ENCODE measurements around the gene TFEB. TPM values are rescaled to one million over a fixed set of nuclear protein-coding genes. Genes with fewer than 3 reads are reported as not detected.

Gene TFEB
- total and polyA plus RNA-seq, 4 donors = 1.1 to 6.2 (median 3.8) TPM

GRCh38 chr6:41757931-41758640, 22.7 kb upstream of the TFEB start:
- Histone ChIP-seq H3K9me3 (ENCODE audit: control insufficient read depth in 4 of 4, low read length in 3 of 4) (no peaks in the 10 kb centered on the region), H3K4me1 (ENCODE audit: control insufficient read depth in 4 of 4, insufficient read depth in 4 of 4, low read length in 3 of 4) (no peaks in the 10 kb centered on the region), H3K9ac (ENCODE audit: low read depth in 1 of 2, low read length in 2 of 2) (no peak overlapping the region), H3K27ac (ENCODE audit: low read depth in 1 of 2, low read length in 2 of 2) (no peak overlapping the region), H3K36me3 (ENCODE audit: control insufficient read depth in 4 of 4, insufficient read depth in 3 of 4, low read depth in 1 of 4, low read length in 3 of 4) (no peaks in the 10 kb centered on the region), H3K27me3 (ENCODE audit: control insufficient read depth in 4 of 4, insufficient read depth in 4 of 4, low read length in 3 of 4) (no peaks in the 10 kb centered on the region), H3K4me3 (ENCODE audit: low read depth in 1 of 3, low read length in 3 of 3) (no peak overlapping the region)
- TF ChIP-seq HNF4A (conservative IDR thresholded peaks at IDR 0.05) (no peak), EGR1 (IDR thresholded peaks at IDR 0.05; ENCODE audit: low read depth in 2 of 2) (no peak), RAD21 (IDR thresholded peaks at IDR 0.05) (no peak), ATF3 (IDR thresholded peaks at IDR 0.05) (no peak), REST (IDR thresholded peaks at IDR 0.05) (no peak), ZBTB33 (IDR thresholded peaks at IDR 0.05) (no peak), GABPA (IDR thresholded peaks at IDR 0.05 in 1 of 2, conservative IDR thresholded peaks at IDR 0.05 in 1 of 2) (no peak), RXRA (IDR thresholded peaks at IDR 0.05) (no peak), SP1 (IDR thresholded peaks at IDR 0.05) (no peak), HNF4G (IDR thresholded peaks at IDR 0.05) (no peak), FOXA1 (IDR thresholded peaks at IDR 0.05) (no peak), JUND (IDR thresholded peaks at IDR 0.05) (no peak), NR2F2 (IDR thresholded peaks at IDR 0.05) (no peak)
- DNase-seq (ENCODE audit: low spot score) = no peak
- 85% methylated on average over 8 of the region's 8 CpGs for WGBS

GRCh38 chr6:41757271-41757670, 21.9 kb upstream of the TFEB start:
- no peaks in the 10 kb centered on the region for H3K9me3 ChIP-seq (ENCODE audit: control insufficient read depth in 4 of 4, low read length in 3 of 4)
- no peak for DNase-seq (ENCODE audit: low spot score)

More at GRCh38 chr6:41757271-41757670, 21.9 kb upstream of the TFEB start:
- Histone ChIP-seq H3K36me3 (ENCODE audit: control insufficient read depth in 4 of 4, insufficient read depth in 3 of 4, low read depth in 1 of 4, low read length in 3 of 4) (no peaks in the 10 kb centered on the region), H3K27ac (ENCODE audit: low read depth in 1 of 2, low read length in 2 of 2) (no peak overlapping the region), H3K27me3 (ENCODE audit: control insufficient read depth in 4 of 4, insufficient read depth in 4 of 4, low read length in 3 of 4) (no peaks in the 10 kb centered on the region), H3K9ac (ENCODE audit: low read depth in 1 of 2, low read length in 2 of 2) (no peak overlapping the region), H3K4me1 (ENCODE audit: control insufficient read depth in 4 of 4, insufficient read depth in 4 of 4, low read length in 3 of 4) (no peaks in the 10 kb centered on the region), H3K4me3 (ENCODE audit: low read depth in 1 of 3, low read length in 3 of 3) (no peak overlapping the region)
- no peak for TF ChIP-seq EGR1 (IDR thresholded peaks at IDR 0.05; ENCODE audit: low read depth in 2 of 2)
- whole genome bisulfite sequencing = 93% methylated on average over 6 of the region's 6 CpGs

All from liver (tissue), 9 donors.